ENCODE results near the gene PTTG1IP. TPM values are rescaled to one million over a fixed set of nuclear protein-coding genes. Genes with fewer than 3 reads are reported as not detected.

PTTG1IP gene
- total RNA-seq, 2 experiments from 2014 or later: 38.9 to 58.1 TPM

GRCh38 chr21:44903050-44903685 lies 29.7 kb upstream of the PTTG1IP start:
- TF ChIP-seq CTCF (conservative IDR thresholded peaks at IDR 0.05; ENCODE audit: low read length) (no peak), EZH2phosphoT487 (IDR thresholded peaks at IDR 0.05; ENCODE audit: borderline replicate concordance, low read depth, low read length) (no peak)
- no peak for DNase-seq (ENCODE audit: low spot score)
- no peaks in the 10 kb centered on the region for H3K36me3 ChIP-seq (ENCODE audit: insufficient read depth, low read length)
- no TSS peak for BruUV-seq (replicated peaks)
- ChIA-PET POLR2A (no interaction called here), CTCF (ENCODE audit: unreplicated experiment) (no interaction called here)
- H3K4me2 ChIP-seq (ENCODE audit: low read length): no peak overlapping the region
- intact Hi-C loops (cut with micrococcal nuclease; ENCODE audit: unreplicated experiment): no loop called here
- H2AFZ ChIP-seq (ENCODE audit: low read length): no peak overlapping the region
- no peak overlapping the region for H3K27ac ChIP-seq (ENCODE audit: low read depth, low read length, poor library complexity, severe bottlenecking)
- no peaks in the 10 kb centered on the region for H3K4me1 ChIP-seq (ENCODE audit: insufficient read depth, low read length, poor library complexity, severe bottlenecking)
- H3K4me3 ChIP-seq (ENCODE audit: low read depth, low read length, poor library complexity, severe bottlenecking): no peak overlapping the region
- no peaks in the 10 kb centered on the region for H4K20me1 ChIP-seq (ENCODE audit: insufficient read depth, low read length)
- H3K9me3 ChIP-seq (ENCODE audit: low read length): no peaks in the 10 kb centered on the region
- no peaks in the 10 kb centered on the region for H3K9me2 ChIP-seq (ENCODE audit: insufficient read depth, low read length)
- H3K79me2 ChIP-seq (ENCODE audit: insufficient read depth, low read depth, low read length): no peaks in the 10 kb centered on the region

- Histone ChIP-seq H3K27ac (ENCODE audit: low read depth, low read length, poor library complexity, severe bottlenecking) (no peak overlapping the region), H3K79me2 (ENCODE audit: insufficient read depth, low read depth, low read length) (no peaks in the 10 kb centered on the region), H2AFZ (ENCODE audit: low read length) (no peak overlapping the region), H3K4me3 (ENCODE audit: low read depth, low read length, poor library complexity, severe bottlenecking) (no peak overlapping the region), H3K4me2 (ENCODE audit: low read length) (no peak overlapping the region), H4K20me1 (ENCODE audit: insufficient read depth, low read length) (no peaks in the 10 kb centered on the region), H3K9me2 (ENCODE audit: insufficient read depth, low read length) (no peaks in the 10 kb centered on the region), H3K36me3 (ENCODE audit: insufficient read depth, low read length) (no peaks in the 10 kb centered on the region), H3K4me1 (ENCODE audit: insufficient read depth, low read length, poor library complexity, severe bottlenecking) (no peaks in the 10 kb centered on the region), H3K9me3 (ENCODE audit: low read length) (no peaks in the 10 kb centered on the region)
- no TSS peak for BruUV-seq (replicated peaks)
- no peak for DNase-seq (ENCODE audit: low spot score)
- CTCF ChIA-PET (ENCODE audit: unreplicated experiment): no interaction called here
- no peak for TF ChIP-seq EZH2phosphoT487 (IDR thresholded peaks at IDR 0.05; ENCODE audit: borderline replicate concordance, low read depth, low read length)
- TF ChIP-seq CTCF (conservative IDR thresholded peaks at IDR 0.05; ENCODE audit: low read length): no peak
- POLR2A ChIA-PET: no interaction called here
- intact Hi-C loops (cut with micrococcal nuclease; ENCODE audit: unreplicated experiment): no loop called here
These were observed 29.0 kb upstream of the PTTG1IP start for GRCh38 chr21:44902268-44903049.

All from OCI-LY7 (cell line).